Measurements from ENCODE around the gene LYZL2.

Gene LYZL2

DNA sequence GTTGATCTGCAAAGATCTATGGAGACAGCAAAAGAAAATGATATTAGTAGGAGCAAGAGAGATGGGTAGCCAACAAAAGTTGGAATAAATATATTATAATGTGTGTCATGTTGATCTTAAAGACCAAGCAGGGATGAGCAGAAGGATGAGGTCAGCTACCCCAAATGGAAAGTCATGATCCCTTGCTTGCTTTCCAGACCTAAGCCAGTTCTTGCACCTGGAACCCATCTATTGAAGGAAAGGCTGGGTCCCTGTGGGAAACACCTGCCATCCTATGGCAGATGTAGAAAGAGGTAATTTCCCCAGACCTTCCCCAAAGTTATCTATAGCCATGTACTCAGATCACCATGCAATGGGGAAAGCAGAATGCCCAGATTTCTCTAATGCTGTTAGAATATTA, 52.5 kb downstream of the LYZL2 start:
- TF ChIP-seq, protein P1, sequence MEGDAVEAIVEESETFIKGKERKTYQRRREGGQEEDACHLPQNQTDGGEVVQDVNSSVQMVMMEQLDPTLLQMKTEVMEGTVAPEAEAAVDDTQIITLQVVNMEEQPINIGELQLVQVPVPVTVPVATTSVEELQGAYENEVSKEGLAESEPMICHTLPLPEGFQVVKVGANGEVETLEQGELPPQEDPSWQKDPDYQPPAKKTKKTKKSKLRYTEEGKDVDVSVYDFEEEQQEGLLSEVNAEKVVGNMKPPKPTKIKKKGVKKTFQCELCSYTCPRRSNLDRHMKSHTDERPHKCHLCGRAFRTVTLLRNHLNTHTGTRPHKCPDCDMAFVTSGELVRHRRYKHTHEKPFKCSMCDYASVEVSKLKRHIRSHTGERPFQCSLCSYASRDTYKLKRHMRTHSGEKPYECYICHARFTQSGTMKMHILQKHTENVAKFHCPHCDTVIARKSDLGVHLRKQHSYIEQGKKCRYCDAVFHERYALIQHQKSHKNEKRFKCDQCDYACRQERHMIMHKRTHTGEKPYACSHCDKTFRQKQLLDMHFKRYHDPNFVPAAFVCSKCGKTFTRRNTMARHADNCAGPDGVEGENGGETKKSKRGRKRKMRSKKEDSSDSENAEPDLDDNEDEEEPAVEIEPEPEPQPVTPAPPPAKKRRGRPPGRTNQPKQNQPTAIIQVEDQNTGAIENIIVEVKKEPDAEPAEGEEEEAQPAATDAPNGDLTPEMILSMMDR (IDR thresholded peaks at IDR 0.05; ENCODE audit: low read depth, low read length): no peak

DNA sequence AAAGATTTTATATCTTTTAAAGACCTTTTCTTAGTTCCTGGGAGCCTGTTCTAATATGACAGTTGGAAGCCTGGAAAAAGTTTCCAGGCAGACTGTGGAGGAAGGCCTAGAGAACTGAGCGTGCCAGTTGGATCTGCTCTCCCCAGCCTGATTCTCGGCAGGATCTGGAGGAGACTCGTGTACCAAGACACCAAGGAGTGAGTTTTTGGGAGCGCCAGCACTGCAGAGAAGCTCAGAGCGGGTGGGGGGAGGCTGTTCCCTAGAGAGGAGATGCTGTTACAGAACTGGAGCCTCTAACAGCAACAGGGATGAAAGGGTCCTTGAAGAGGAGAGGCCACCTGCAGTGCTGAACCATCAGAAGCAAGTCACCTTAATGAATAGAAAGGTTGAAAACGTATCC, 52.9 kb downstream of the LYZL2 start:
- no peak for DNase-seq (ENCODE audit: extremely low read depth, low read depth)
- TF ChIP-seq, protein P1 (IDR thresholded peaks at IDR 0.05; ENCODE audit: low read depth, low read length): no peak

More for the DNA sequence above, 52.5 kb downstream of the LYZL2 start:
- no peak for DNase-seq (ENCODE audit: extremely low read depth, low read depth)

GRCh38 chr10:30574432-30574796, 55.1 kb downstream of the LYZL2 start:
- DNase-seq (ENCODE audit: extremely low read depth, low read depth): no peak
- TF ChIP-seq, protein P1 (IDR thresholded peaks at IDR 0.05; ENCODE audit: low read depth, low read length): no peak

GRCh38 chr10:30573721-30574431, 55.7 kb downstream of the LYZL2 start:
- no peak for DNase-seq (ENCODE audit: extremely low read depth, low read depth)
- TF ChIP-seq, protein P1 (IDR thresholded peaks at IDR 0.05; ENCODE audit: low read depth, low read length): no peak

DNA sequence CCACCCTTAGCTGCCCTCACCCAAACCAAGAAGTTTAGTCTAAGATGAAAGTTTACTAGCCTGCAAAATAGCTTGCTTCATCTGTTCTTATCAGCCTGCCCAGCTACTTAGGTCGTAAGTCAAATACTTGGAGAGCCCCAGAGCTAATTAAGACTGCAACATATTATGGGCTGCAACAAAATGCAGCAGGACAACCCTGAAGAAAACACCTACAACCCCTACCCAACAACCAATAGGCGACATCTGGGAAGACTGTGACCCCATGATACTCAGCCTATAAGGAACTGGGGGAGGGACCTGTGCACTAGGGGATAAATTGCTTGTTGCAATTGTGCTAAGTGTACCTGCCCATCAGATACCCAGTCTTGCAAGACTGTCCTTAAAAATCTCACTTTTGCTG, 64.1 kb downstream of the LYZL2 start:
- DNase-seq (ENCODE audit: extremely low read depth, low read depth): no peak

DNA sequence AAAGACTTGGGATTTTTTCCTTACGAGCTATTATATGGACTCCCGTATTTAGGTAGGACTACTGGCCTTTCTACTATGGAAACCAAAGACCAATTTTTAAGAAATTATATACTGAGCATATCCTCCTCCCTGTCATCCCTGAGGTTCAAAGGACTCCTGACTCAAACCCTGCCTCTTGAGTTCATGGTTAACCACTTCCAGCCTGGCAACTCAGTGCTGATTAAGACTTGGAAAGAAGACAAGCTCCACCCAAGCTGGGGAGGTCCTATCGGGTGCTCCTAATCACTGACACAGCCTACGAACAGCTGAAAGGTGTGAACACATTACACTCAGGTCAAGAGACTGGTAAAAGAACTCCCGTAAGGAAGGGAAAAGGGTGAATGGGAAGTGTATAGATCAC, 66.8 kb downstream of the LYZL2 start:
- DNase-seq (ENCODE audit: extremely low read depth, low read depth): no peak
- TF ChIP-seq, protein P1 (IDR thresholded peaks at IDR 0.05; ENCODE audit: low read depth, low read length): no peak

More for the DNA sequence above, 64.1 kb downstream of the LYZL2 start:
- TF ChIP-seq, protein P1 (IDR thresholded peaks at IDR 0.05; ENCODE audit: low read depth, low read length): no peak
